IMR-90 (cell line): ENCODE results near the gene SMIM41. TPM values are rescaled to one million over a fixed set of nuclear protein-coding genes. Genes with fewer than 3 reads are reported as not detected.

Source experiments
- ATAC-seq: fragments of 200-7000 bp; cut with Tn5 transposase; 2 replicates; pipeline ENCODE4 v1.9.1; 2020; ENCODE audit warnings: low read depth, mild to moderate bottlenecking, moderate library complexity
- BruUV-seq: library from RNA; stranded (reverse); fragments of 400-500 nt; replicated peaks from 2 replicates; lab custom pipeline; 2021; lab: Mats Ljungman, UMichigan
- CTCF ChIA-PET: fragments of 300-600 bp; formaldehyde crosslinking; extraction: SDS; loops from one replicate; lab custom pipeline; 2021; ENCODE audit warnings: antibody characterized with exemption; lab: Yijun Ruan, JAX
- POLR2A ChIA-PET: fragments of 300-600 bp; sonication (Branson Sonifier 250); formaldehyde crosslinking; loops from one replicate; lab custom pipeline; 2022; ENCODE audit warnings: antibody characterized with exemption; ENCODE audit not compliant: unreplicated experiment; lab: Charles Lee
- DNase-seq: peaks from one replicate; pipeline ENCODE4 v3.0.0; 2013
- H2AFZ ChIP-seq: replicated peaks from 2 replicates; pipeline ENCODE3; 2013; ENCODE audit warnings: low read length, mild to moderate bottlenecking; ENCODE audit not compliant: poor library complexity
- H2AK5ac ChIP-seq: 2 replicates; pipeline ENCODE4 v1.6.1; 2013; ENCODE audit warnings: low read depth, low read length, inconsistent platforms
- H2AK9ac ChIP-seq: replicated peaks from 2 replicates; pipeline ENCODE3; 2013; ENCODE audit warnings: mild to moderate bottlenecking, low read depth, low read length, moderate library complexity; ENCODE audit not compliant: poor library complexity
- H2BK120ac ChIP-seq: 2 replicates; pipeline ENCODE4 v1.6.1; 2013; ENCODE audit warnings: low read depth, low read length, inconsistent platforms
- H2BK15ac ChIP-seq: 3 replicates; pipeline ENCODE4 v1.6.1; 2013; ENCODE audit warnings: low read depth, low read length, inconsistent platforms
- H2BK20ac ChIP-seq: 2 replicates; pipeline ENCODE4 v1.6.1; 2013; ENCODE audit warnings: low read depth, mild to moderate bottlenecking, inconsistent platforms, low read length, moderate library complexity
- H2BK5ac ChIP-seq: 2 replicates; pipeline ENCODE4 v1.6.1; 2013; ENCODE audit warnings: mild to moderate bottlenecking, low read depth, low read length, inconsistent platforms; ENCODE audit not compliant: poor library complexity, severe bottlenecking
- H3K14ac ChIP-seq: replicated peaks from 2 replicates; pipeline ENCODE4 v1.6.1; 2013; ENCODE audit warnings: low read depth, low read length, inconsistent platforms
- H3K18ac ChIP-seq: 2 replicates; pipeline ENCODE4 v1.6.1; 2013; ENCODE audit warnings: low read depth, low read length, control low read depth
- H3K23ac ChIP-seq: 2 replicates; pipeline ENCODE4 v1.6.1; 2013; ENCODE audit warnings: low read depth, low read length, inconsistent platforms
- H3K27ac ChIP-seq: 2 replicates; pipeline ENCODE4 v1.5.1; 2013; ENCODE audit warnings: mild to moderate bottlenecking, control low read depth, low read length; ENCODE audit not compliant: insufficient read depth
- H3K27me3 ChIP-seq: 2 replicates; pipeline ENCODE4 v1.6.1; 2013; ENCODE audit warnings: low read length; ENCODE audit not compliant: control insufficient read depth, insufficient read depth
- H3K36me3 ChIP-seq: 2 replicates; pipeline ENCODE4 v1.6.1; 2013; ENCODE audit warnings: low read length, mixed read lengths; ENCODE audit not compliant: control insufficient read depth, insufficient read depth
- H3K4ac ChIP-seq: 2 replicates; pipeline ENCODE4 v1.6.1; 2013; ENCODE audit warnings: low read depth, low read length, inconsistent platforms
- H3K4me1 ChIP-seq: 2 replicates; pipeline ENCODE4 v1.6.1; 2013; ENCODE audit warnings: low read length, mixed read lengths; ENCODE audit not compliant: control insufficient read depth, insufficient read depth
- H3K4me2 ChIP-seq: 2 replicates; pipeline ENCODE4 v1.6.1; 2013; ENCODE audit warnings: low read depth, mild to moderate bottlenecking, control low read depth, low read length, moderate library complexity
- H3K4me3 ChIP-seq: 2 replicates; pipeline ENCODE4 v1.5.1; 2013; ENCODE audit warnings: low read depth, mild to moderate bottlenecking, control low read depth, low read length, moderate library complexity; ENCODE audit not compliant: insufficient read depth
- H3K56ac ChIP-seq: 2 replicates; pipeline ENCODE4 v1.6.1; 2013; ENCODE audit warnings: low read length, inconsistent platforms; ENCODE audit not compliant: insufficient read depth; ENCODE audit errors: extremely low read depth
- H3K79me1 ChIP-seq, 2 experiments: 2 replicates each; pipeline ENCODE4 v1.6.1; 2013; ENCODE audit warnings: low read length in 2 of 2, inconsistent platforms in 1 of 2, low read depth in 1 of 2
- H3K9ac ChIP-seq: 2 replicates; pipeline ENCODE4 v1.6.1; 2013; ENCODE audit warnings: low read depth, low read length, control low read depth
- H3K9me1 ChIP-seq: 2 replicates; pipeline ENCODE4 v1.6.1; 2013; ENCODE audit warnings: low read length, inconsistent platforms; ENCODE audit not compliant: insufficient read depth
- H3K9me3 ChIP-seq: 2 replicates; pipeline ENCODE4 v1.6.1; 2013; ENCODE audit warnings: low read length; ENCODE audit not compliant: control insufficient read depth, insufficient read depth
- H4K20me1 ChIP-seq: 2 replicates; pipeline ENCODE4 v1.6.1; 2013; ENCODE audit warnings: low read length, inconsistent platforms; ENCODE audit not compliant: insufficient read depth
- H4K5ac ChIP-seq: 2 replicates; pipeline ENCODE4 v1.6.1; 2013; ENCODE audit warnings: mild to moderate bottlenecking, low read depth, low read length, control low read depth
- H4K8ac ChIP-seq, 2 experiments: 2 replicates each; pipeline ENCODE4 v1.6.1; 2013; ENCODE audit warnings: low read depth in 2 of 2, low read length in 2 of 2, control low read depth in 1 of 2, inconsistent platforms in 1 of 2
- H4K91ac ChIP-seq: 2 replicates; pipeline ENCODE4 v1.6.1; 2013; ENCODE audit warnings: low read depth, low read length, inconsistent platforms; ENCODE audit not compliant: insufficient read depth
- BHLHE40 ChIP-seq: fragments of 150-350 bp; IDR thresholded peaks from 2 replicates; pipeline ENCODE4 v1.6.1; 2016; ENCODE audit warnings: mild to moderate bottlenecking, low read depth, low read length
- CHD1 ChIP-seq: IDR thresholded peaks from 2 replicates; pipeline ENCODE4 v1.6.1; 2012; ENCODE audit warnings: low read depth, low read length, improper control_type of control experiment
- FOS ChIP-seq: fragments of 150-350 bp; IDR thresholded peaks from 2 replicates; pipeline ENCODE4 v1.6.1; 2016; ENCODE audit warnings: low read depth, low read length
- MAFK ChIP-seq: IDR thresholded peaks from 2 replicates; pipeline ENCODE4 v1.6.1; 2012; ENCODE audit warnings: low read depth, low read length, improper control_type of control experiment
- MXI1 ChIP-seq: IDR thresholded peaks from 2 replicates; pipeline ENCODE4 v1.6.1; 2012; ENCODE audit warnings: low read depth, mild to moderate bottlenecking, low read length, moderate library complexity, borderline replicate concordance
- NFE2L2 ChIP-seq: fragments of 150-350 bp; IDR thresholded peaks from 2 replicates; pipeline ENCODE4 v1.6.1; 2016; ENCODE audit warnings: low read depth, mild to moderate bottlenecking, low read length
- POLR2A ChIP-seq: IDR thresholded peaks from 2 replicates; pipeline ENCODE4 v1.6.1; 2012; ENCODE audit warnings: mild to moderate bottlenecking, low read depth, low read length
- RAD21 ChIP-seq: IDR thresholded peaks from 2 replicates; pipeline ENCODE4 v1.6.1; 2012; ENCODE audit warnings: low read length, improper control_type of control experiment
- RCOR1 ChIP-seq: IDR thresholded peaks from 2 replicates; pipeline ENCODE4 v1.6.1; 2012; ENCODE audit warnings: mild to moderate bottlenecking, low read length, improper control_type of control experiment; ENCODE audit not compliant: insufficient replicate concordance
- SMC3 ChIP-seq: fragments of 150-350 bp; IDR thresholded peaks from 2 replicates; pipeline ENCODE4 v1.6.1; 2016; ENCODE audit warnings: low read depth, mild to moderate bottlenecking, antibody characterized with exemption, low read length, moderate library complexity
- WGBS, 2 experiments: methylation state at CpG; one replicate each; pipeline versions ENCODE4 v1.1.5 to v1.1.7; 2013; ENCODE audit warnings: missing lambda C conversion rate in 2 of 2; ENCODE audit not compliant: insufficient read length in 1 of 2; ENCODE audit errors: extremely low coverage in 2 of 2; 5-methylcytosine and 5-hydroxymethylcytosine counted together
- dilution Hi-C: fragments of 300-500 bp; cut with HindIII; formaldehyde crosslinking; loops from one replicate; pipeline ENCODE4 v1.14.3; 2018; ENCODE audit warnings: low sequenced_read_pairs; ENCODE audit not compliant: unreplicated experiment
- in situ Hi-C: fragments of 300-500 bp; cut with MboI; formaldehyde crosslinking; loops from 3 replicates; pipeline ENCODE4 v1.14.3; 2019; ENCODE audit warnings: low sequenced_read_pairs, inconsistent platforms, mixed read lengths
- intact Hi-C: fragments of 100-400 bp; cut with micrococcal nuclease; formaldehyde crosslinking; loops from 2 replicates; pipeline ENCODE4 v1.10.0; 2022
- polyA plus RNA-seq, 3 experiments: library from polyadenylated mRNA; depleted of rRNA; stranded (reverse); fragments of >200 nt; gene quantifications; 2 replicates each; pipeline ENCODE4 v1.2.3, GENCODE V29; 2012; ENCODE audit warnings: low replicate concordance in 1 of 3
- total RNA-seq: library from RNA; depleted of rRNA; stranded (reverse); fragments of >200 nt; gene quantifications from 2 replicates; pipeline ENCODE4 v1.2.3, GENCODE V29; 2012
- TF ChIP-seq, protein P1 (sequence below): fragments of 150-350 bp; IDR thresholded peaks from 2 replicates; pipeline ENCODE4 v1.6.1; 2016; ENCODE audit warnings: low read depth, mild to moderate bottlenecking, low read length, moderate library complexity, borderline replicate concordance
- TF ChIP-seq, protein P2 (sequence below): conservative IDR thresholded peaks from 2 replicates; pipeline ENCODE4 v1.5.1; 2012; ENCODE audit warnings: mild to moderate bottlenecking, low read depth, low read length, improper control_type of control experiment
- TF ChIP-seq, protein P3 (sequence below): fragments of 150-350 bp; IDR thresholded peaks from 2 replicates; pipeline ENCODE4 v1.6.1; 2017; ENCODE audit warnings: mild to moderate bottlenecking, antibody characterized with exemption, low read length, low read depth

SMIM41 gene
- total and polyA plus RNA-seq, 2 of the 4 experiments (the other 2 are of a cell fraction), result not detected

DNA sequence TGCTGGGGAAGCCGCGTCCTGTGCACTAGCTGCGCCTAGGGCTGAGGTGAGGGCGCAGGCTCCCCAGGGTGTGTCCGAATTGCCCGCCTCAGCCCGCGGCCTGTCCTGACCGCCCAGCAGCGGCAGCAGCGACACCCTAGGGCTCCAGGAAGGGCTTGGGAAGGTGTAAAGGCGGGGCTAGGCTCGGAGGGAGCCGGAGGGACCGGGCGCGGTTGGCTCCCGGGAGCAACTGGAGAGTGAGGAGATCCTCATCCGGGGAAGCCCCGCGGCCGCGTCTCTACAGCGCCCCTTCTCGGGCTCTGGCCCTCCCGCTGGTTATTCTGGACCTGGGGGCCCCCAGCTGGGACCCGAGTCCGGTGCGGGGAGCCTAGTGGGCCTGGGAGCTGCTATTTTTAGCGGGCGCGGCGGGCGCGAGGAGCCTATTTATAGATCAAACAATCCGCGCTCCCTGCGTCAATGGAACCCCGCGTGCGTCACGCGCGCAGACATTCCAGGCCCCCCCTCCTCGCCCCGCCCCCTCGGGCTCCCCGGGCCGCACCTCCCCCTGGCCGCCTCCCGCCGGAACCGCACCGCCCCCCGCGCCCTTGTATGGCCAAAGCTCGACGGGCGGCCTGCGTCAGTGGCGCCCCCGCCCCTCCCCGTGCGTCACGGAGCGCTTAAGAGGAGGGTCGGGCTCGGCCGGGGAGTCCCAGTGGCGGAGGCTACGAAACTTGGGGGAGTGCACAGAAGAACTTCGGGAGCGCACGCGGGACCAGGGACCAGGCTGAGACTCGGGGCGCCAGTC lies 28.6 kb upstream of the SMIM41 start, which contains the start of gene NR4A1:
TSS of gene NR4A1 (plus strand) at position 685 of the 784 bp plus-strand sequence. CDS start 2,887 bp downstream, outside the sequence.
- peak within 1 kb of the TSS; percentile 78 for H3K14ac ChIP-seq
- TSS peak; percentile 91 for BruUV-seq
- H3K9ac ChIP-seq, result peak within 1 kb of the TSS; percentile 89
- peak within 1 kb of the TSS; percentile 68 to 84 for H4K8ac ChIP-seq
- peaks cover 18% of the 10 kb centered on the region for H3K4me1 ChIP-seq
- H3K4me3 ChIP-seq, result peak within 1 kb of the TSS; percentile 97
- DNase-seq, result peak; percentile 95
- H3K23ac ChIP-seq, result peak within 1 kb of the TSS; percentile 77
- H2AK5ac ChIP-seq, result peak within 1 kb of the TSS; percentile 88
- peak within 1 kb of the TSS; percentile 43 for H4K91ac ChIP-seq
- POLR2A ChIA-PET, result interaction anchor here (0.6 to 1.2 kb wide), 3 partner anchors 18 to 762 kb away, joined by 4 to 6 read pairs (median 5); no protein-coding TSS in a partner anchor
- peaks cover 0 to 69% of the 10 kb centered on the region in 2 experiments; a peak in 2 of 4 replicates for H3K79me1 ChIP-seq
- H4K5ac ChIP-seq, result peak within 1 kb of the TSS; percentile 88
- peak within 1 kb of the TSS; percentile 62; the same call in 1 of the 2 replicates for H3K56ac ChIP-seq
- in situ Hi-C loops, result no loop called here
- CTCF ChIA-PET, result interaction anchor here (0.6 to 1.5 kb wide), 6 partner anchors 13 to 58 kb away, joined by 3 to 5 read pairs (median 4); no protein-coding TSS in a partner anchor
- WGBS, 2 experiments, result 1% methylated on average over 30 of the region's 77 CpGs; no CpG with 5 or more reads in 1 of the 2 experiments
- peak within 1 kb of the TSS; percentile 95 for H2BK5ac ChIP-seq
- dilution Hi-C loops, result no loop called here
- no peaks in the 10 kb centered on the region for H3K9me3 ChIP-seq
- H3K18ac ChIP-seq, result peak within 1 kb of the TSS; percentile 81
- no peaks in the 10 kb centered on the region for H3K27me3 ChIP-seq
- H3K9me1 ChIP-seq, result peaks cover 14% of the 10 kb centered on the region; the same call in 1 of the 2 replicates
- H3K4me2 ChIP-seq, result peak within 1 kb of the TSS; percentile 88
- intact Hi-C loops, result loop anchor here (1.0 kb wide), 1 partner anchor 13 kb away; no protein-coding TSS in a partner anchor
- H4K20me1 ChIP-seq, result peaks cover 36% of the 10 kb centered on the region
- H3K4ac ChIP-seq, result peak within 1 kb of the TSS; percentile 77
- H2BK15ac ChIP-seq, result peak within 1 kb of the TSS; percentile 59; the same call in 1 of the 3 replicates
- H2AFZ ChIP-seq, result peak within 1 kb of the TSS; percentile 83
- peak within 1 kb of the TSS; percentile 86 for H2BK120ac ChIP-seq
- peaks cover 15% of the 10 kb centered on the region for H3K36me3 ChIP-seq
- H3K27ac ChIP-seq, result peak within 1 kb of the TSS; percentile 86
- peak within 1 kb of the TSS; percentile 68 for H2AK9ac ChIP-seq
- ATAC-seq, result peak; percentile 97
- peak within 1 kb of the TSS; percentile 32; the same call in 1 of the 2 replicates for H2BK20ac ChIP-seq
- TF ChIP-seq SMC3 (peak; percentile 43; the same call in 1 of the 2 replicates), RCOR1 (no peak), FOS (no peak), NFE2L2 (peak; percentile 29; the same call in 1 of the 2 replicates), POLR2A (peak; percentile 97), MXI1 (no peak), BHLHE40 (peak; percentile 43), CHD1 (peak; percentile 39), RAD21 (no peak; the same call in none of the 2 replicates), MAFK (no peak)
- TF ChIP-seq, protein P1, sequence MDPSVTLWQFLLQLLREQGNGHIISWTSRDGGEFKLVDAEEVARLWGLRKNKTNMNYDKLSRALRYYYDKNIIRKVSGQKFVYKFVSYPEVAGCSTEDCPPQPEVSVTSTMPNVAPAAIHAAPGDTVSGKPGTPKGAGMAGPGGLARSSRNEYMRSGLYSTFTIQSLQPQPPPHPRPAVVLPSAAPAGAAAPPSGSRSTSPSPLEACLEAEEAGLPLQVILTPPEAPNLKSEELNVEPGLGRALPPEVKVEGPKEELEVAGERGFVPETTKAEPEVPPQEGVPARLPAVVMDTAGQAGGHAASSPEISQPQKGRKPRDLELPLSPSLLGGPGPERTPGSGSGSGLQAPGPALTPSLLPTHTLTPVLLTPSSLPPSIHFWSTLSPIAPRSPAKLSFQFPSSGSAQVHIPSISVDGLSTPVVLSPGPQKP, result peak; percentile 98
- TF ChIP-seq, protein P2, sequence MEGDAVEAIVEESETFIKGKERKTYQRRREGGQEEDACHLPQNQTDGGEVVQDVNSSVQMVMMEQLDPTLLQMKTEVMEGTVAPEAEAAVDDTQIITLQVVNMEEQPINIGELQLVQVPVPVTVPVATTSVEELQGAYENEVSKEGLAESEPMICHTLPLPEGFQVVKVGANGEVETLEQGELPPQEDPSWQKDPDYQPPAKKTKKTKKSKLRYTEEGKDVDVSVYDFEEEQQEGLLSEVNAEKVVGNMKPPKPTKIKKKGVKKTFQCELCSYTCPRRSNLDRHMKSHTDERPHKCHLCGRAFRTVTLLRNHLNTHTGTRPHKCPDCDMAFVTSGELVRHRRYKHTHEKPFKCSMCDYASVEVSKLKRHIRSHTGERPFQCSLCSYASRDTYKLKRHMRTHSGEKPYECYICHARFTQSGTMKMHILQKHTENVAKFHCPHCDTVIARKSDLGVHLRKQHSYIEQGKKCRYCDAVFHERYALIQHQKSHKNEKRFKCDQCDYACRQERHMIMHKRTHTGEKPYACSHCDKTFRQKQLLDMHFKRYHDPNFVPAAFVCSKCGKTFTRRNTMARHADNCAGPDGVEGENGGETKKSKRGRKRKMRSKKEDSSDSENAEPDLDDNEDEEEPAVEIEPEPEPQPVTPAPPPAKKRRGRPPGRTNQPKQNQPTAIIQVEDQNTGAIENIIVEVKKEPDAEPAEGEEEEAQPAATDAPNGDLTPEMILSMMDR, result peak; percentile 47; the same call in 1 of the 2 replicates
- TF ChIP-seq, protein P3, sequence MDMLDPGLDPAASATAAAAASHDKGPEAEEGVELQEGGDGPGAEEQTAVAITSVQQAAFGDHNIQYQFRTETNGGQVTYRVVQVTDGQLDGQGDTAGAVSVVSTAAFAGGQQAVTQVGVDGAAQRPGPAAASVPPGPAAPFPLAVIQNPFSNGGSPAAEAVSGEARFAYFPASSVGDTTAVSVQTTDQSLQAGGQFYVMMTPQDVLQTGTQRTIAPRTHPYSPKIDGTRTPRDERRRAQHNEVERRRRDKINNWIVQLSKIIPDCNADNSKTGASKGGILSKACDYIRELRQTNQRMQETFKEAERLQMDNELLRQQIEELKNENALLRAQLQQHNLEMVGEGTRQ, result no peak; the same call in 1 of the 2 replicates
